GM18873 (cell line): ENCODE data around the gene MBOAT1.
"Not testable (repeated sequence)": the region's sequence is repeated elsewhere in the genome, so short reads cannot be mapped to it uniquely, and the experiment has no call there.

ENCODE experiments used
- ATAC-seq: cut with Tn5 transposase; IDR thresholded peaks from one replicate; pipeline ENCODE4 v1.9.1; 2021; ENCODE audit warnings: mild to moderate bottlenecking, moderate library complexity, moderate number of reproducible peaks; ENCODE audit not compliant: unreplicated experiment, low FRiP score

MBOAT1 gene

GRCh38 chr6:20204512-20204894, 7.8 kb downstream of the MBOAT1 start:
- ATAC-seq = no peak

GRCh38 chr6:20203561-20204511, 8.4 kb downstream of the MBOAT1 start:
- ATAC-seq = no peak

- ATAC-seq = no peak
Observed at GRCh38 chr6:20202699-20203302, 9.5 kb downstream of the MBOAT1 start.

GRCh38 chr6:20202324-20202658, 10.0 kb downstream of the MBOAT1 start:
- ATAC-seq = peak; percentile 33

GRCh38 chr6:20200761-20201630, 11.3 kb downstream of the MBOAT1 start:
- ATAC-seq = no peak

GRCh38 chr6:20198775-20199174, 13.5 kb downstream of the MBOAT1 start:
- ATAC-seq = no peak

GRCh38 chr6:20198156-20198774, 14.0 kb downstream of the MBOAT1 start:
- ATAC-seq = no peak

- no peak for ATAC-seq
Observed at GRCh38 chr6:20197251-20197650, 15.0 kb downstream of the MBOAT1 start.

- ATAC-seq = no peak
Observed at GRCh38 chr6:20192625-20193024, 19.6 kb downstream of the MBOAT1 start.

- no peak for ATAC-seq
Observed at GRCh38 chr6:20191992-20192391, 20.3 kb downstream of the MBOAT1 start.

- no peak for ATAC-seq
Observed at GRCh38 chr6:20188630-20189075, 23.6 kb downstream of the MBOAT1 start.

GRCh38 chr6:20186981-20187380, 25.3 kb downstream of the MBOAT1 start:
- no peak for ATAC-seq

GRCh38 chr6:20183706-20184105, 28.6 kb downstream of the MBOAT1 start:
- no peak for ATAC-seq

GRCh38 chr6:20182926-20183521, 29.2 kb downstream of the MBOAT1 start:
- ATAC-seq = no peak

GRCh38 chr6:20182069-20182468, 30.2 kb downstream of the MBOAT1 start:
- no peak for ATAC-seq

GRCh38 chr6:20180935-20181334, 31.3 kb downstream of the MBOAT1 start:
- ATAC-seq = peak; percentile 71

- not testable (repeated sequence) for ATAC-seq
Observed at GRCh38 chr6:20179287-20180045, 32.8 kb downstream of the MBOAT1 start.

- no peak for ATAC-seq
Observed at GRCh38 chr6:20178327-20178726, 33.9 kb downstream of the MBOAT1 start.

GRCh38 chr6:20175810-20176410, 36.4 kb downstream of the MBOAT1 start:
- ATAC-seq = no peak
